Neutrophil (primary cell): ENCODE data around the gene ST6GALNAC5.

Experiments
- H3K27ac ChIP-seq: fragments of 200-600 bp; sonication (generic); 2 replicates; pipeline ENCODE4 v1.5.1; 2016; ENCODE audit warnings: mild to moderate bottlenecking, moderate library complexity
- H3K27me3 ChIP-seq: fragments of 200-600 bp; sonication (generic); 2 replicates; pipeline ENCODE4 v1.6.0; 2016; ENCODE audit warnings: mild to moderate bottlenecking
- H3K36me3 ChIP-seq: fragments of 200-600 bp; sonication (generic); 2 replicates; pipeline ENCODE4 v1.5.1; 2017
- H3K4me1 ChIP-seq, 2 experiments: fragments of 200-600 bp in 1 of 2; sonication (generic) in 1 of 2; 1 replicate in 1 of 2; 2 replicates in 1 of 2; pipeline versions ENCODE4 v1.5.1 to v1.6.1; 2013 to 2016; ENCODE audit warnings: low read depth in 1 of 2, low read length in 1 of 2, mild to moderate bottlenecking in 1 of 2, moderate library complexity in 1 of 2; ENCODE audit not compliant: control insufficient read depth in 1 of 2, insufficient read depth in 1 of 2
- H3K4me3 ChIP-seq, 2 experiments: fragments of 200-600 bp in 1 of 2; sonication (generic) in 1 of 2; 1 replicate in 1 of 2; 2 replicates in 1 of 2; pipeline ENCODE4 v1.5.1; 2013 to 2016; ENCODE audit warnings: low read depth in 1 of 2, low read length in 1 of 2, mild to moderate bottlenecking in 1 of 2, moderate library complexity in 1 of 2
- H3K9me3 ChIP-seq: fragments of 200-600 bp; sonication (generic); 2 replicates; pipeline ENCODE4 v1.5.1; 2016
- CTCF ChIP-seq: fragments of 200-600 bp; sonication (generic); IDR thresholded peaks from 2 replicates; pipeline ENCODE4 v1.5.1; 2016; ENCODE audit warnings: antibody characterized with exemption

ST6GALNAC5 gene

GRCh38 chr1:77030401-77031105 is 163.3 kb downstream of the ST6GALNAC5 start:
- Histone ChIP-seq H3K36me3 (no peaks in the 10 kb centered on the region), H3K4me1 (no peaks in the 10 kb centered on the region), H3K4me3 (no peak overlapping the region), H3K27ac (no peak overlapping the region), H3K27me3 (no peaks in the 10 kb centered on the region), H3K9me3 (no peaks in the 10 kb centered on the region)
- no peak for TF ChIP-seq CTCF

GRCh38 chr1:77031106-77031662 is 163.9 kb downstream of the ST6GALNAC5 start:
- H3K36me3 ChIP-seq, result no peaks in the 10 kb centered on the region
- no peaks in the 10 kb centered on the region for H3K4me1 ChIP-seq
- H3K4me3 ChIP-seq, result no peak overlapping the region
- H3K9me3 ChIP-seq, result no peaks in the 10 kb centered on the region
- TF ChIP-seq CTCF, result no peak
- no peaks in the 10 kb centered on the region for H3K27me3 ChIP-seq
- H3K27ac ChIP-seq, result no peak overlapping the region

DNA sequence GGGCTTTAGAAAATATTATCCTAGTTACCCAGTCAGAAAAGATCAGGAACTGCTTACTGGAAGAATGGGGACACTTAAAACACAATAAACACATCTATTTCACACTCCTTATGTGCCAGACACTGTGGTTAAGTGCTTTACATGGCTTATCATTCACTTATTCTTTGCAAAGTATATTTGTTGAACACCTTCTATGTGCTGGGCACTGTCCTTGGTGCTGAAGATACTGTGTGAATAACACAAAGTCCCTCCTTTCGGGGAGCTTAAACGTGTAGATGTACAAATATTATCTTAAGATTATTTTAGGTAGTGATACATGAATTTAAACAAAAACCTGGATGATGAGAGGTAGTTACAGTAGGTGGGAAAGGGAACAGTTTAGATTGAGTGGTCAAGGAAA is 169.3 kb downstream of the ST6GALNAC5 start:
- Histone ChIP-seq H3K27me3 (no peaks in the 10 kb centered on the region), H3K27ac (no peak overlapping the region), H3K36me3 (no peaks in the 10 kb centered on the region), H3K4me3 (no peak overlapping the region), H3K4me1 (no peaks in the 10 kb centered on the region), H3K9me3 (no peaks in the 10 kb centered on the region)
- TF ChIP-seq CTCF, result no peak

DNA sequence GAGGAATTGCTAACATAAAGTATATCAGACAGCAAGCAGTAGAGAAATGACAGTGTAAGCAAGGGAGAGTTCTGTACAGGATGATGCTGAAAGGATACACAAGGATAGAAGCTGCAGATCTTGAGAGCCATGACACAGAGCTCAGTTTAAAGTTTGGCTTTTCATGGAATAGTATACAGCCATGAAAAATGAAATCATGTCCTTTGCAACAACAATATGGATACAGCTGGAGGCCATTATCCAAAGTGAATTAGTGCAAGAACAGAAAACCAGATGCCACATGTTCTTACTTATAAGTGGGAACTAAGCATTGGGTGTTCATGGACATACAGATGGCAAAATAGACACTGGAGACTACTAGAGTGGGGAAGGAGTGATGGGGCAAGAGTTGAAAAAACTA is 169.8 kb downstream of the ST6GALNAC5 start:
- no peak for TF ChIP-seq CTCF
- Histone ChIP-seq H3K27me3 (no peaks in the 10 kb centered on the region), H3K4me3 (no peak overlapping the region), H3K9me3 (no peaks in the 10 kb centered on the region), H3K4me1 (no peaks in the 10 kb centered on the region), H3K27ac (no peak overlapping the region), H3K36me3 (no peaks in the 10 kb centered on the region)

DNA sequence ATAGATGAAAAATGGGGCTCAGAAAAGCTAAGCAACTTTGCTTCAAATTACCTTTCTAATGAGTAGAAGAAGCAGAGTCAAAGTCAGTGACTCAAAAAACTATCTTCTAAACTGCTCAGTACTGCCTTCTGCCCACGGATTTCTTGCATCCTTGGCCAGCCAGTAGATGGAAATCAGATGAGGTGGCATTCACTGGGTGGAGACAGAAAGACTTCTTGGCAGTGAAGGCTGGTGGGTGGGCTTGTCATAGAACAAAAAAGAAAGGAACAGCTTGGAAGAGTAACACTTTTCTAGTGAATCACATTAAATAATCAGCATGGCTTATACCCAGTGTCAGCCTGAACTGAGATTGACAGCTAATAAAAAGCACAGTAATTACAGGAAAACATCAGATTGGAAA is 170.7 kb downstream of the ST6GALNAC5 start:
- Histone ChIP-seq H3K4me3 (no peak overlapping the region), H3K9me3 (no peaks in the 10 kb centered on the region), H3K36me3 (no peaks in the 10 kb centered on the region), H3K27me3 (no peaks in the 10 kb centered on the region), H3K4me1 (no peaks in the 10 kb centered on the region), H3K27ac (no peak overlapping the region)
- TF ChIP-seq CTCF, result no peak
